Measurements from ENCODE around the gene CA12.

Gene CA12

DNA sequence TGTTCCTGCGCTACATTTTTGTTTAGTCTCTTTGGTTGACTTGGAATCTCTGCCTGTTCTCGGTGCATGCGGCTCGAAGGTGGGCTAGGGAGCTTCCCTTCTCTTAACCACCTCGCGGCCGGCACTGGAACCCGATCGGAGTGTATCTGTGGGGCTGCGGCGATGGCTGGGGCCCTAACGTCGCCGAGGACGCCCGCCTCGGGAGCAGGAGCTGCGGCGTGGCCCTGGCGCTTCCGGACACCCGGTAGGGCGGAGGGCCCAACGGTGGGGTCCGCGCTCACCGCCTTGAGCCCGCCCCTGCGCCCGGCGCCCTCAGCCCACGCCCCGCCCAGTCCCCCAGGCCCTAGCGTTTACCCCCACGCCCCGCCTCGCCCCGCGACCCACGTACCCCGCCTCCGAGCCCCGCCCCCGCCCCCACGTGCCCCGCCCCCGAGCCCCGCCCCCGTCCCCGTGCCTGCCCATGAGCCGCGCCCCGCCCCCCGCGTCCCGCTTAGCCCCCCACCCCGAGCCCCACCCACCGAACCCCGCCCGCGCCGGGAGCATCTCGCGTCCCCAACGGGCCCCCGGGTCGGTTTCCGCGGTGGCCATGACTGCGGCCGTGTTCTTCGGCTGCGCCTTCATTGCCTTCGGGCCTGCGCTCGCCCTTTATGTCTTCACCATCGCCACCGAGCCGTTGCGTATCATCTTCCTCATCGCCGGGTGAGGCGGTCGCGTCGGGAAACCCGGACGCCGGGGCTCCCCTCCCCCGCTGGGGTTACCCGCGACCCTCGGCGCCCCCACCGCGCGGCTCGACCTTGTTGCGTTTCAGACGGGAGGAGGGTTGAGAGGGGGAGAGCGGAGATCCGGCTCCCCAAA lies 104.4 kb downstream of the CA12 start, which contains the start of gene APH1B:
APH1B (plus strand) TSS at position 568 of the 855 bp plus-strand sequence; CDS start at position 587, 19 bp downstream.
- TF ChIP-seq, protein P1, sequence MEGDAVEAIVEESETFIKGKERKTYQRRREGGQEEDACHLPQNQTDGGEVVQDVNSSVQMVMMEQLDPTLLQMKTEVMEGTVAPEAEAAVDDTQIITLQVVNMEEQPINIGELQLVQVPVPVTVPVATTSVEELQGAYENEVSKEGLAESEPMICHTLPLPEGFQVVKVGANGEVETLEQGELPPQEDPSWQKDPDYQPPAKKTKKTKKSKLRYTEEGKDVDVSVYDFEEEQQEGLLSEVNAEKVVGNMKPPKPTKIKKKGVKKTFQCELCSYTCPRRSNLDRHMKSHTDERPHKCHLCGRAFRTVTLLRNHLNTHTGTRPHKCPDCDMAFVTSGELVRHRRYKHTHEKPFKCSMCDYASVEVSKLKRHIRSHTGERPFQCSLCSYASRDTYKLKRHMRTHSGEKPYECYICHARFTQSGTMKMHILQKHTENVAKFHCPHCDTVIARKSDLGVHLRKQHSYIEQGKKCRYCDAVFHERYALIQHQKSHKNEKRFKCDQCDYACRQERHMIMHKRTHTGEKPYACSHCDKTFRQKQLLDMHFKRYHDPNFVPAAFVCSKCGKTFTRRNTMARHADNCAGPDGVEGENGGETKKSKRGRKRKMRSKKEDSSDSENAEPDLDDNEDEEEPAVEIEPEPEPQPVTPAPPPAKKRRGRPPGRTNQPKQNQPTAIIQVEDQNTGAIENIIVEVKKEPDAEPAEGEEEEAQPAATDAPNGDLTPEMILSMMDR (IDR thresholded peaks at IDR 0.05; ENCODE audit: insufficient read depth, low read depth, low read length, missing control alignments): no peak
- H3K4me3 ChIP-seq (ENCODE audit: low read length): peak within 1 kb of the TSS; percentile 60

DNA sequence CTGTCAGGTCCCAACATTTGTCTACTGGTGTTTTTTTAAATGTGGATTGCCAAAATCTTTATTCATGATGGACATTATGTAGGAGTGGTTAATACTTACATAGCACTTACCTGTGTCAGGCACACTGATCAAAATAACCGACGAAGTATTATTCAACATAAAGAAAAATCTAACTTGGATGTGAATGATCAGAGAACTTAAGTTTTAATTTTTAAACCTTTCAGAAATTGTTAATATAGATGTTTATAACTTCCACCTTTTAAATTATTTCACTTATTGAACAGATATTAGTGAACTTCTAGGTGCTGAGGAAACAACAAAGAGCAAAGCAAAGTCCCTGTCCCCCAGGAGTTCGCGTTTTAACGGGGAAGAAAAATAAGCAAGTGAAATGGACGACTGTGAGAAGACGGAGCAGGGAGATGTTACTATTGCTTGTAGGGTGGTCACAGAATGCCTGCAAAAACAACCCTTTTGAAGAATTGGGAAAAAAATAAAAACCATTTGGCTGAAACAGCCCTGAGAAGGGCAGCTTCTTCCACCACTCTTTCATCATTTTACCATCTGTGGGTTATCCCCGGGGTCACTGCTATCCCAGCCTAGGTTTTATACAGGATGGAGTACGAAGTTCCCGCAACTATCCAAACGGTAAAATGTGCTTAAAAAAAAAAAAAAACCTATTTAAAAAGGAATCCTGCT lies 105.2 kb downstream of the CA12 start:
- no peak for DNase-seq (ENCODE audit: low read depth)
- H3K4me3 ChIP-seq (ENCODE audit: low read length): peak overlapping the region; percentile 55
- TF ChIP-seq, protein P1 (IDR thresholded peaks at IDR 0.05; ENCODE audit: insufficient read depth, low read depth, low read length, missing control alignments): no peak

More for the DNA sequence above, 104.4 kb downstream of the CA12 start, which contains the start of gene APH1B:
- DNase-seq (ENCODE audit: low read depth): peak; percentile 46

DNA sequence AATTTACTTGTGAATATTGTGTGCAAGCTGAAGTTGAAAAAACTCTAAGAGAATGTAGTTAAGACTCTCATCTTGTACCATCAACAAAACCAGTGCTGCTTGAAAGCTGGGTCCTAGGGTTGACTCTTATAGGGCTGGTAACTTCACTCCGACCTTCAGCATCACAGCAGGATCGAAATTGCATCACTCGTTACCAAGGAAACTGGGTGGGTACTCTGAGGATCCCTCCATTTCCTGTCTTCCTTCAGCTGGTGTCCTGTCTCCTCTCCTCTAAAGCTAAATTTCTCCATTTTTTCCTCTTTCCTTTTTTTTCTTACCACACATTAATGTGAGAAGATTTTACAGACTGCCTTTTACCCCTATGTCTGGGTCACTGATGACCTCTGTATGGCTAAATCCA lies 107.2 kb downstream of the CA12 start:
- DNase-seq (ENCODE audit: low read depth): no peak
- TF ChIP-seq, protein P1 (IDR thresholded peaks at IDR 0.05; ENCODE audit: insufficient read depth, low read depth, low read length, missing control alignments): no peak

More for the DNA sequence above, 107.2 kb downstream of the CA12 start:
- no peak overlapping the region for H3K4me3 ChIP-seq (ENCODE audit: low read length)
